Activated naive CD8-positive, alpha-beta T cell treated with anti-CD3 and anti-CD28 coated beads, Interleukin-2, amount 50 U/mL, for 16 hours (primary cell): Measurements from ENCODE around the gene XXYLT1.

ENCODE experiments used
- DNase-seq: peaks from one replicate; pipeline ENCODE4 v3.0.0-alpha.2; 2020; ENCODE audit warnings: low read depth, low spot score

The XXYLT1 gene

DNA sequence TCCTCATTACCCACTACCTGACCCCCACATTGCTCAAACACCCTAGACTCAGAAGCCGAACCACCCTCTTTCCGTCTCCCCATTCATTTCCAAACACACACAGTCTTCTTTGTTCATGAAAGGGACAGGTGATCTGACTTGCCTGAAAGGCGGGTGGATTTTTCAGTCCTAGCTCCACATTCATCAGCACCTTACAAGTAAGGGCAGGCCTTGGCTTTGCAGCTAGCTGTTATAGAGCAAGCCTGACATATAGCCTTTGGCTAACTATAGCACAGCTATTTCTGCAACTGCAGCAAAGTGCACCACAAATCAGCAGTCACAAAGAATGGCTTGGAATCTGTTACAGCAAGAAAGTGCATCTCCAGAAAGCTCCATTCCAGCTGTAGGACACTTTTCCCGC is 139.8 kb downstream of the XXYLT1 start:
- no peak for DNase-seq

DNA sequence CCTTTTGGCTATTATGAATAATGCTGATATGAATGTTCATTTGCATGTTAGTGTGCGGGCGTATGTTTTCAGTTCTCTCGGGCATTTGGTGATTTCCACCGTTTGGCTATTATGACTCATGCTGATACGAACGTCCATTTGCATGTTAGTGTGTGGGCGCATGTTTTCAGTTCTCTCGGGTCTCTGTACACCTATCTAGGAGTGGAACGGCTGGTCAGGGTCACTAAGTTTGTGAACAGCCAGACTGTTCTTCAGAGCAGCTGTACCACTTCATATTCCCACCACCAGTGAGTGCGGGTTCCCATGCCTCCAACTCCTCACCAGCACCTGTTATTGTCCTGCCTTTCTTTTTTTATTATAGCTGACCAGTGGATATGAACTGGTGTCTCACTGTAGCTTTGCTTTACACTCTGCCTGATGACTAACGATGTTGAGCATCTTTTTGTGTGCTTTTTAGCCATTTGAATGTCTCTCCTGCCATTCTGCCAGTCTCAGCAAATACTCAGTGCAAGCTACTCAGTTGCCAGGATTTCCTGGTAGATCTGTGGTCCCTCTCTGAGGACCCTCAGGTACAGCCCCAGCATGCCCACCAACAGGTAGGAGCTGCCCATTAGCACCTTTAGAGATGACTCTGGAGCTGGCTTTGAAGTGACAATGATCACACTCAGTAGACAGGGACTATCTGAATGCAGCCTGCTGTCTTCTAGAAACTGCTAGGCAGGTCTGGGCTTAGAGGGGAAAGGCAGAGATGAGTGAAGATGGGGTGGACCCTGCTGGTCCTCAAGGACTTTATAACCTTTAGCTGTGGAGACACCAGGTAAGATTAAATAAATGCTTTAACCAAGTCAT is 141.1 kb downstream of the XXYLT1 start:
- DNase-seq, result no peak

DNA sequence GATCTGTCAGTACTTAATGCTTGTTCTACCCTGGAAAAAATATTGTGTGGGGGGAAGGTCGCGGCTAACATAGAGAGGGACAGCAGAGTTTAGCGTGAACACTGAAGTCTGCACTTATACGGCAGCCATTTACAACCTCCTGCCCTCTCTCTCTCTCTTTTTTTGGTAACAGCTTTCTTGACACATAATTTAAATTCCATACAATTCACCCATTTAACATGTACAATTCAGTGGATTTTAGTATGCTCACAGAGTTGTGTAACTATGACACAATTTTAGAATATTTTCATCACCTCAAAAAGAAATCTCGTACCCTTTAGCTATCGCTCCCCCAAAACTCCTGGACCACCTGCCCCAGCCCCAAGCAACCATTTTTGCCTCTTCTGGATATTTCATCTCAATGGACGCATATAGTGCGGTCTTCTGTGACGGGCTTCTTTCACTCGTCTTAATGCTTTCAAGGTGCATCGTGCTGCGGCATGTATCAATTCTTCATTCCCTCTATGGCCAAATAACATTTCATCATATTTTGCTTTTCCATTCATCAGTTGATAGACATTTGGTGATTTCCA is 141.8 kb downstream of the XXYLT1 start:
- DNase-seq, result no peak

DNA sequence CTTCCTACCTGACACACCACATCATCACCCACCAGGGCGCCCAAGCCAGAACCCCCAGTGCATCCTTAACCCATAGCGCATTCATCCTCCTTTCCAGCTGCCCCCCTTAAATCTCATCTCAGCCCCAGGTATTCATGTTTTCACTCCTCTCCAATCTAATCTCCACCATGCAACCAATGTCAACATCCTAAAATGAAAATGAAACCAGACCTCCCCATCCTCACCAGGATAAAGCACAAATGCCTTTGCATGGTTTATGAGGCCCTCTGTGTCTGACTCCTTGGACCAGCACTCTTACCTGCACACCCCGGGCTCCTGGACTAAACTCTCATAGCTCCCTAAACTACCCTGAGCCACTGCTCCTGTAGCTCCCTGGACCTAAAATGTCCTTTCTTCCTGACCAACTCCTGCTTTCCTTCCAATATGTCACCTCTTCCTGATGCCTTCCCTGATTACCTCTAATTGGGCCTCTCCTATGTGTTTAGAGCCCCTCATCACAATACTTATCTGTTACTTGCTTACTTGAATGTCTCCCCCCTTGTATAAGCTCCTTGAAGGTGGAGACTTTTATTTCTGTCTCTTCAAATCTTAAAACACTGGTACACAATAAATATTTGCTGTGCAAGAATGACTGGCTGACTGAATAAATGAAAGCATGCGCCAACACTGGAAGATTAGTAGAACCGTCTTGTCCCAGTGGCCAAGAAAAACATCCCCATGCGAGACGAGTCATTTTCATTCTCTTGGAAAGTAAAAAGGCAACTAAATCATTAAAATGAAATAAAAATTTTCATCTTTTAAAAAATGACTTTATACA is 142.5 kb downstream of the XXYLT1 start:
- no peak for DNase-seq

DNA sequence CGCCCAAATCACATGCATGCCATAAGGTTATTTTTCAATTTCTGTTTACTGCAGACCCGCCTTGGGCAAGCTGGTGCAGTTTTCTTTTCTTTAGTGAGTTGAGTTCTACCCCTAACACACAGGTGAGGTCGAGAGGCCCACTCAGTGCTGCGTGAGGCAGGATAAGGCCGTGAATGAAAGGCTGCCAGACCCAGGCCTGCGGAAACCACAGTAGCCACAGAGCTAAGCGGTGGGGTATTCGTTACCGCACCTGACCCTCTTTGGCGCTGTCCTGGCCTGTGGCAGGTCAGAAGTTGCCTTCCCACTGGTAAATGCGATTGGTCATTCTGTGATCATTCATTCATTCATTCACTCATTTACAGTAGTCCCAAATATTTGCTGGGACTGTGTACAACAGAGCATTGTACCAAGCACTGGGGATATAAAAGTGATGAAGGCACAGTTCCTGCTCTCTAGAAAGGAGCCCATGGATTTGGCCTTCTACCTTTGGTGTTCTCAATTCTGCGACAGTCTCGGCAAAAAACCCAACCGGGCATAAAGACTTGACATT is 144.8 kb downstream of the XXYLT1 start:
- no peak for DNase-seq

DNA sequence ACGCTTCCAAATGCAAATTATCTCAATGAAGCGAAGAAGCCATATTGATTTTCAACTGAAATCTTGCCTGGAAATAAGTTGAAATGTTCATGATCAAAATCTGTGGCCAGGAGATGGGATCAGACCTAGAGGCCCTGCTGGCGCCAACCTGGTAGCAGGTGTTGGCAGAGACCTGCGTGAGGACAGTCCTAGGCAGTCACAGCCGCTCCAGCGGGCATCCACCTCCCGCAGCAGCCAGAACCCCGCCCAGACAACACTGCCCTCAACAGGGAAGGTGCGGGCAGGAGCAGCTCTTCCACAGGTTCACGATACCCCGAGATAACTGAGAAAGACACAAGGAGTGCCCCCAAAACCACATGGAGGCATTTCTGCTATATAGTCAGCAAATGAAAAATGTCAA is 145.3 kb downstream of the XXYLT1 start:
- no peak for DNase-seq

DNA sequence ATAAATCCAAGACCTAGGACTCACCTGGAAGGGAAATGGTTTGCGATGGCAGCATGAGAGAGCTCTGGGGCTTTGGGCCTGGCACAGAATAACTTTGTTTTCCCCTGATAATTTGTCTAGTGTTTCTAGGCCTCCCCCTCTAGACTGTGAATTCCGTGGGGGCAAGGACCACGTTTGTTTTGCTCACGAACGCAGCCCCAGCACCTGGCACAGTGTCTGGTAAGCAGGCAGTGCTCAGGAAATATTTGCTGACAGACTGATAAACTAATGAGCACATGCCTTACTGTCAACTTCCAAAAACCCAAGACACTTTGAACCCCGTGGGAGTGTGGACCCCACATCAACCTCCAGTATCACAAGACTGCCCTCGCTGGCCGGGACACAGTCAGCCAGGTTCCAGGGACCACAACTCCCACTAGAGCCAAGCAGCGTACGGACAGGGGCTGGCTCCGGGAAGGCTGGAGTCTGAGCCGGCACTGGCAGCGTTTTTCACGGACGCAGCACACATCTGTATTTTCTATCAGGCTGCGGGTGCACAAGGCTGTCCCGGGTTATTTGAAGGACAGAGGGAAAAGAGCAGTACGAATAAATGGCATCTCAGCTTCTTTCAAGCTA is 146.5 kb downstream of the XXYLT1 start:
- DNase-seq, result no peak

DNA sequence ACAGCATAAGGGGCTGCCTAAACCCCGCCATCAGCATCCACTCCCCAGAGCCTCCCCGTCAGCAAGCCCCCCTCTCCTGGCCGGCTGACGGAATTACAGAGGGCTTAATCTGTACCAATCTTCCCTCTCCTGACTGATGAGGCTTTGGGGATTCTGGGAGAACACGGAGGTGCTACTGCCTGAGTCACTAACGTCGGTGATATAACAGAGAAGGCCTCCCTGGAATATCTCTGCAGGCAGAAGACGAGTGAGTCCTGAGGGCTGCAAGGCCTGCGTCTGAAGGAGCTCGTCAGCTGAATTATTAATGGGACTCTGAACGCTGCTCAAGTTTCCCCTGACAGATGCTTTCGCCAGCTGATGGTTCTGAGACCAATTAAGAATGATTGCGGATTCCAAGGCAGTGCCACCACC is 147.7 kb downstream of the XXYLT1 start:
- DNase-seq, result no peak

DNA sequence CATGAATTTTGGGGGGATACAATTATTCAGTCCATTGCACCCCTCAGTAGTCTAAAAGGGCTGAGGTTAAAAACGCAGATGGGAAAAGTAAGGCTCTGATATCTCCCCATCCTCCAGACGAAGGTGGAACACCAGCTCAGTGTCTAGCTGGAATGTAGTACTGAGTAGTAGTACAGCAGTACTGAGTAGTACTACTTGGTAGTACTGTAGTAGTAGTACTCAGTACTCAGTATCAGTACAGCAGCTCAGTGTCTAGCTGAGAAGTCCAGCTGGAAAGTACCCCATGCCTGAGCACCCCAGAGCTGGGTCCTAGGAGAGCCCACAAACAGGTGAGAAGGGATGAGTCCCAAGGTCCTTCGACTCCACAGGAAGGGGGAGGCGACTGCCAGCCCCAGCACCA is 148.7 kb downstream of the XXYLT1 start:
- DNase-seq, result no peak

DNA sequence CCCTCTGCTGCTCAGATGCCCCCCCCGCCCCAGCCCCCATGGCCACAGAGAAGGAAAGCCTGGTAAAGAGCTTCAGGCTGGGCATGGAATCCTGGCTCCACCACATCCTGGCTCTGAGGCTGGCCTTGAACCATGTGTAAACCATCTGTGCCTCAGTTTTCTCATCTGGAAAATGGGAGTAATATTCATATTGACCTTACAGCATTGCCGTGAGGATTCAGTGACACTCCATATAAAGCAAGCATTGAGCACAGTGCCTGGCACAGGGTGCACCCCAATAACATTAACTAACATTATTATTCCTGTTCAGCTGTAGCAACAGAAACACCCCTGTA is 150.7 kb downstream of the XXYLT1 start:
- DNase-seq, result no peak

DNA sequence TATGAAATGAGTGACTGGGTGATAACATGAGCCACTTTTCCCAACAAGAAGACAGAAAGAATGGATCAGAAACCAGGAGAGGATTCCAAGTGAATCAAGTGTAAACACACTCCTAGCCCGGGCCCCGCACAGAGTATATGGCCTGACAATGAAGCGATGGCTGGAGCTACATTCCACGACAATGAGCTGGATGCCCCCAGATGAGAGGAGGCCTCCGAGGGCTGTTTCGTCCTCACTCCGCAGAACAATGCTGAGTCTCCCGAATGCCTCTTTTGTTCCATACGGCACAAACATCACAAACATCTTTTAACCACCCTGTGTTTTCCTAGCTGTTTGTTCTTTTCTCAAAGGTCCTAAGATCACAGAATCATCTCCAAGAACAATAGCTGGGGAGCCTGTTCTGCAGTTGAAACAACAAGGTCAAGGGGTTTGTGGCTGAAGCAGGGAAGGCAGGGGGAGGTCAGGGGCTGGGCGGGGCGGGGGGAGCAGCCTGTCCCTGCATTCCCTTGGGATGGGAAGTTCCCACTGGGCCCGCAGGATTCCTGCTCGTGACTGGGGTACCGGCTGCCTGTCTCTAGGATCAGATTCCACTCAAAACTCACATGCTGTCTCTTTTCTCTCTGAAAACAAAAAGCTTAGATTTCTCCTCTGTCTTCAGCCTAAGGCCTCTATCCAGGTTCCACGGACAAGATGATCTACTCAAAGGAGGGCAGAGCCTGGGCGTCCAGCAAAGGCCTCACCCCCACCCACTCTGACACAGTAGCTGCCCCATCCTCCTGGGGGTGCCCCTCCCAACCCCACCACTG is 151.3 kb downstream of the XXYLT1 start:
- DNase-seq, result no peak

DNA sequence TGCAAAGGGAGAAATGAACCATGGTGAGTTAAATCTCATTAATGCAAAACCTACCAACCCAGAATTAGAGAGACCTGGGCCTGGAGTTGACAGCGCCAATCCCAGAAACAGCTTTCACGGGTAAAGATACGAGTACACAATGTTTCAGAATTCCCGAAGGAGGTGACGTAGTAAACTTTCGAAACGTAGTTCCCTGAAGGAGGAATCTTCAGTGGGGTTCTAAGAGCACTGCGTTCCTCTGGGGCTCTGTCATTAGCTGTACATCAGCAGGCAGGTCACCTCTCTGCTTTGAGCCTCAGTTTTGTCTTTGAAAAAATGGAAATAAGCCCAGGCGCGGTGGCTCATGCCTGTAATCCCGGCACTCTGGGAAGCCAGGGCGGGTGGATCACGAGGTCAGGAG is 152.3 kb downstream of the XXYLT1 start:
- DNase-seq, result no peak

DNA sequence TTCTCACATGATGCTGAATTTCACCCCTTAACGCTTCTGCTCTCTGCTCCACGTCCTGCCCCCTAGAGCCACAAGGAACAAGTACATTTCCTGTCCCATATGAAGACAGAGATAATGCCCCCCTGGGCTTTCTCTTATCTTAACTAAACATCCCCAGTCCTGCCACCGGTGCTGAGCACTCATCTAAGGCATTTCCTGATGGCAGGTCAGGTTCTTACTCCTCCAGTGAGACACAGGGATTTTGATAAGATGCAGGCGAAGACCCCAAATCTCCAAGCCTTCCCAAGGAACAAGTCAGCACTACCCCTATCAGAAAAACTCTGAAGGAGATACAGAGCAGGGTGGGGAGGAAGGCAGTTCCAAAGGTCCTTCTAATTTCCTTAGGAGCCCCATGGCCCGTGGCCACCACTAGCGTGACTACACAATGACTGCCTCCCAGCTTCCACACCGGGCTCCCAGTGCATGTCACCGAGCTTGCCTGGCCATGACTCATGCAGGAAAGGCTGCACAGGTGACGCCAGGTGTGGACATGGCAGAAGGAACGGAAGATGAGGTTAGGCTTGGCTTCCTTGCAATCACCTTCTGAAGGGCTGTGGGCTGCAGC is 152.9 kb downstream of the XXYLT1 start:
- no peak for DNase-seq

DNA sequence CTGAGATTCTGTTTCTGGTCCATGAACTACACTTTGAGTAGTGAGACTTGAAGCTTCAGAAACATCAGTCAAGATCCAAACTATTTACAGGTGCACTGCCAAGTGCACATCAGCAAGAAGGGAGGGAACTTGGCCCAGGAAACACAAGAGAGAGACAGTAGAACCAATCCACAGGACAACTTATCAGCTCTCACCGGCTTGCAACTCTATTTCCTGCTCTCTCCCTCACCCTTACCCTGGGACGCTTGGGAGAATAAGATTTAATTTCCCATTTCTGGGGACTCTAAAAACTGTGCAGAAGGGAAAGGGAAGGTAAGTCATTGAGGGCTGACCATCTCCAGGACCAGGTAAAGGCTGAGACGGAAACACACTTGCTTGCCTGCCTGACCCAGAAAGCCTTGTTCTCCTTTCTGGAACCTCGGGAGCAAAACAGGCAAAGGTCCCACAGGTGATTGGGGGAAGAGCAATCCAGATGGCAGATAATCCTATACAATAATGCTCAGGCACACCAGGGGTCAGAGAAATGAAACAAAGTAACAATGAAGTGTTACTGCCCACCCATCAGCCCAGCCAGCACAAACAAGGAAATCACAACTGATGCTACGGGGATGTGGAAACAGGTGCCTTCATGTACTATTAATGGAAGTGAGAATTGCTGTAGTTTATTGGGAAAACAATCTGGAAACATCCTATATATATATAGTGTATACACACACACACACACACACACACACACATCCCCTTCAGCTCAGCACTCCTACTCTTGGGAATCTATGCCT is 154.4 kb downstream of the XXYLT1 start:
- DNase-seq, result no peak

DNA sequence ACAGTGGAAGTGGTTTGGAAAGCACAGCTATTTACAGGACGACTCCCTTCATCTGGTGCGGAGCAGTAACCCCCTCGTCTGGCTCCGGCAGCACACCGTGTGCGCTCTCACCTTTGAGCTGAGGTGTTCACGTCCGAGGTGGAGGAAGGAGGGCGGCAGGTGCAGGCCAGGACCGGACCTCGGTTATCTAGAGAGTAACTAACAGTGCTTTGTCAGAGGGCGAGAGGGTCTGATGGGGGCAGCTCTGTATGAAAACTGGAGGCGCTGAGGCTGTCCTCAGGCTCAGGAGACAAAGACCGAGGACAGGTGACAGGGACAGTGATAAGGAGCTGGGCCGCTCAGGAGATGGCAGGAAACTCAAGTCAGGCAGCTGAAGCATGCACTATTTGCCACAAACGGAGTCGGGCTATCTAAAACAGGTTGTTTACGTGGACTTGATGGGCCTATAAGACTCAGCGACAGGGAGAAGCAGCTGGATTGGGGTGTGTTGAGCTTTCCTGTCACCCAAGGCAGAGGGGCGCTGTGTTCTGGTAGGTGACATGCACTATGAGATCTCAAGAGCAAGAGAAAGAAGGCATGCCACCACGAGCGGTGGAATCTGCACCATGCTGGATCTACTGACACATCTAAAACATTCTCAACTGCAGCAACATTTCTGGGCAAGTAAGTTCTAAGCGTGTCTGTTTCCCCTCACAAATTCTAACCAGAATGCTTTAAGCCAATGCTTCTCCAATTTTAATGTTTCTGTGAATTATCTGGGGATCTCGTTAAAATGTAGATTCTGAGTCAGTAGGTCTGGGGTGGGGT is 155.2 kb downstream of the XXYLT1 start:
- DNase-seq, result no peak

DNA sequence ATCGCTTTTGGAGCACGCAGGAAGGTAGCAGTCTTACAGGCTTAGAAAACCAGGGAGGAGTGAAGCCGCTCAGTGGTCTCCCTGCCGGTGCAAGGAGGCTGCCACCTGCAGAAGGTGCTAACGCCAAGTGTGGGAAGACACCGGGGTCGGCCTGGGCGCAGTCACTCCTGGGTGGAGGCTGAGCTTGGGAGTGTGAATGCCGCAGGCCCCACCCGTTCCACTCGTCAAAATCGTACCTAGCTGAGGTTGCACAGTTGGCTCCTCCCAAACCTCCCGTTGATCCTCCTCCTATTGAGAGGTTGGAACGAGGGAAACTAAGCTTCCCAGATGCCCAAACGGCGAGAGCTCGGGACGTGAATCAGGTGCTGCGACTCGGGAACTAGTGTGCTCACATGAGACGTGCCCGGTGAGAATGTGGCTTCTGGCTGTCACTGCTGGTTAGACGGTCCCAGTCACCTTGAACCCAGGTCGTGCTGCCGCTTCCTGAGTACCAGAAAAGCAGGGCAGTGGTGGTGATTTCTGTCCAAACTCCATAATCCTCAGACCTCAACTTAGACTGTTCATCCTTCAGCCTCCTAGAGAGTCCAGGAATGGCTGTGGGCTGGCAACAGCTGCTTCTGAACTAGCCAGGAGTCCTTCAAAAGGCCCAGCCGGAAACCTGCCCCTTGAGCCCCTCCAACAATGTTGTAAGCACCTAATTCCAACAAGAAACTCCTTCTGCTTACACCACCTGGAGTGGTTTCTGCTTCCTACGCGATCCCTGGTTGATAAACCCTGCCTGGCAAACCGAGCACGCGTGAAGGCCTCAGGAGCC is 156.0 kb downstream of the XXYLT1 start:
- DNase-seq, result no peak

DNA sequence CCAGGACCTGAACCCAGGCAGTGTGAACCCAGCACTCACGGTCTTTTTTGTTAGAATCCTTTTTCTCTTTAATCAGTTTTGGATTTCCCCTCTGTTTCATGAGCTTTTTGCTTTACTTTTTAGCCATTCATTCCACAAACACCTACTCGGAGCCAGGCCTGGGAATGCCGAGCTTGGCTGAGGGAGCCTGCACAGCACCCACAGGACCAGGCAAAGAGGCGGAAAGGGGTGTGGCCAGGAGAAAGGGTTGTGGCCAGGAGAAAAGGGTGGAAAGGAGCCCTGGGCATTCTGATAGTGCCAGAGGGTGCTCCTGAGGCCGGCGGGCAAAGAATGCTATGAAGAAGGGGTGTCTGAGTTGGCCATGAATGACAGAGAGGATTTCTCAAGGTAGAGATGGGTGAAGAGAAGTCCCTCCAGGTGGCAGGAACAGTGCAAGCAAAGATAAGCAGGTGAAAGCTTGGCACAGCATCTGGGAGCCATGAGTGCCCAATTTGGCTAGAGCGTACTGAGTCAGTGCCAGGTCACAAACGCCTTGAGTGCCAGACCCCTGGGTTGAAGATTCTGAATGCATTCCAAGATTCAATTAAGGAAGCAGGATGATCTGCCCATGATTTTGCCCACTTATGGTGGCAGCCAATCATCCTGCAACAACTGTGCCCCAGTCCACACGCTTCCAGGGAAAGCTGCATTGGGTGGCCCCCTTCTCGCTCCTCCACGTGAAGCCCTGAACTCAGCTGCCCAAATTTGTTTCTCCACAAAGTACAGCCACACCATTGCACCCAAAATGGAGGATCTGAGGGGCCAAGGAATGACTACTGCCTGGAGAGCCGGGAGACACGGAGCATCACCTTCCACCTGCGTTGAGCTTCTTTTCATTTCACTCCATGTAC is 157.2 kb downstream of the XXYLT1 start:
- no peak for DNase-seq
